ENCODE results near the gene ARHGAP5. TPM values are rescaled to one million over a fixed set of nuclear protein-coding genes. Genes with fewer than 3 reads are reported as not detected.

Gene ARHGAP5
- polyA plus RNA-seq, 3 donors, result 2.5 to 6.3 (median 4.3) TPM

- peaks cover 13% of the 10 kb centered on the region for H3K79me2 ChIP-seq (ENCODE audit: insufficient read depth, low read length)
- peak overlapping the region in 6 of 7 donors; percentile 18 to 81 (median 60) for H3K27ac Mint-ChIP-seq
- intact Hi-C loops (cut with micrococcal nuclease), result loop anchor here in 1 of 2 donors (2.0 to 10.0 kb wide), 2 partner anchors 177 to 1937 kb away; no protein-coding TSS in a partner anchor
Measured at GRCh38 chr14:32078023-32078857, 1.1 kb downstream of the ARHGAP5 start.

More at GRCh38 chr14:32078023-32078857, 1.1 kb downstream of the ARHGAP5 start:
- no CpG with 5 or more reads among the region's 28 CpGs for WGBS (ENCODE audit: insufficient coverage)
- TF ChIP-seq CTCF (IDR thresholded peaks at IDR 0.05), result no peak
- peak overlapping the region; percentile 79 to 99 (median 87) for H3K4me3 ChIP-seq (replicated peaks in 1 of 3; ENCODE audit: low read depth in 2 of 3, low read length in 3 of 3)
- peaks cover 27% of the 10 kb centered on the region for H3K4me1 Mint-ChIP-seq
- H3K27ac ChIP-seq (ENCODE audit: low read depth in 1 of 2, low read length in 2 of 2), result peak overlapping the region in 1 of 2 donors; percentile 58
- H4K20me1 ChIP-seq (ENCODE audit: insufficient read depth, low read length), result peaks cover under 1% of the 10 kb centered on the region
- H3K9me3 Mint-ChIP-seq, result peaks cover 0 to 2% (median 0%) of the 10 kb centered on the region in 7 donors
- H3K36me3 Mint-ChIP-seq, result peaks cover 0 to 6% of the 10 kb centered on the region in 2 donors
- peaks cover 12 to 30% of the 10 kb centered on the region in 2 donors for H3K27me3 ChIP-seq (ENCODE audit: control insufficient read depth in 2 of 2, insufficient read depth in 2 of 2, low read length in 2 of 2)
- peak overlapping the region; percentile 99 for H3K4me2 ChIP-seq (replicated peaks; ENCODE audit: extremely low read depth, low read length, poor library complexity, severe bottlenecking)
- H2AFZ ChIP-seq (ENCODE audit: insufficient read depth, low read depth, low read length, poor library complexity, severe bottlenecking), result peak overlapping the region; percentile 91
- peaks cover 16 to 26% of the 10 kb centered on the region in 2 donors for H3K4me1 ChIP-seq (ENCODE audit: control insufficient read depth in 1 of 2, insufficient read depth in 2 of 2, low read length in 2 of 2)
- peak overlapping the region; percentile 97 to 98 for H3K4me3 Mint-ChIP-seq
- H3K36me3 ChIP-seq (replicated peaks in 1 of 2; ENCODE audit: control insufficient read depth in 1 of 2, insufficient read depth in 2 of 2, low read length in 2 of 2), result no peaks in the 10 kb centered on the region
- DNase-seq, result peak; percentile 3 to 10 (median 7)
- H3K9ac ChIP-seq (ENCODE audit: insufficient read depth, low read length, poor library complexity, severe bottlenecking), result peak overlapping the region; percentile 71
- peaks cover 8 to 34% (median 21%) of the 10 kb centered on the region in 3 donors for H3K27me3 Mint-ChIP-seq (ENCODE audit: low read depth in 3 of 3)
- H3K9me3 ChIP-seq (replicated peaks in 1 of 2; ENCODE audit: control insufficient read depth in 1 of 2, insufficient read depth in 1 of 2, low read length in 2 of 2), result no peaks in the 10 kb centered on the region

Measured in CD14-positive monocyte (primary cell).